ENCODE results near the gene NELFB. TPM values are rescaled to one million over a fixed set of nuclear protein-coding genes. Genes with fewer than 3 reads are reported as not detected.

NELFB gene
- total RNA-seq, 1 donor from 2014 or later: 55.3 TPM

DNA sequence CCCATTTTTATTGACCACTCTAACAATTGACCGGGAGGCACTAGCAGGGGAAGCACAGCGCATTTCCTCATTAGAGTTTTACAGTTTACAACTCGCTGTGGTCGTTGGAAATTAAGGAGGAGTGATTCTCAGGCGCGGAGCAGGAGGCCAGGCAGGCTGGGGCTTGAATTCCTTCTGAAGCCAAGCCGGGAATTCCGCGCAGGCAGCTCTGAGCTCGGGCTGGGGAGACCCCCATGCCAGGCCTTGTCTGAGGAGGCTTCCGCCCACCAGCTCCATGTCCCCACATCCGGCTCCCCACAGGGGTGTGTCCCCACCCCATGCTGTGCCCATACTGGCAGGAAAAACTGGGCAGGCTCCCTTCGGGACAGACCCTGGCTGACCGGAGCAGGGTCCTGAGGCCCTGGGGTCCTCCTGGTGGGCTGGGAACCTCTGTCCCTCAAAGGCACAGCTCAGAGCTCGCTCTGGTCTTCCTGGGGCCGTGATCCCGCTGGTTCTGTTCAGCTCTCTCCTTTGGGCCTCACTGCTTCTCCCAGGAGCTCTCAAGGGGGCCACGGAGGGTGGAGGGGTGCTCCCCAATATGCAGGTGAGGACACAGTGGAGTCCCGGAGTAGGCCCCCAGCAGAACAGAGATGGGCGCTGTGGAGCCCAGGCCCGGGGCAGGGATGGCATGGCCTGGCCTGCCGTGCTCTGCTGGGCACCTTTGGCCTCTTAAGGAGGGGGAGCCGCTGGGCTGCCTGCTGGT is 48.2 kb downstream of the NELFB start:
- peak; percentile 63 for DNase-seq

DNA sequence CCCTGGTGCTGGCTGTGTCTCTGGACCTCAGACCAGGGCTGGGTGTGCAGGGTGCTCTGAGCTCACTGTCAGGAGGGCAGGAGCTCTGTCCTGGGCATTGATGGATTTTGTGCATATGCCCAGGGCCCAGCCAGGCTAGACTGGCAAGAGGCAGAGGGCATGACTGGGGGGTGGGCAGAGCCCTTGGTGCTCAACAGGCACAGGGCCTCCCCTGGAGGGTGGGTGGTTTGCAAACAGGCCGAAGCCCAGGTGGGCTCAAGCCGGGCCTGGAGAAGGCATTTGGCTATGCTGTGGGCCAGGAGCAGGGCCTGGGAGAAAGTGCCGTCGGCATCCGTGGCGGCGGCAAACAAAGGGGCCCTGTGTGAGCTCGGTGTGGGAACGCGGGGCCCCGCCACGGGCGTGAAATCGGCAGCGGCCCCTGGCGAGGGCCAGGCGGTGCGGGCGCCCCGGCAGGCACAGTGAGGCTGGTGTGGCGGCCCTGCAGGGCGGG is 48.8 kb downstream of the NELFB start:
- no peak for DNase-seq

DNA sequence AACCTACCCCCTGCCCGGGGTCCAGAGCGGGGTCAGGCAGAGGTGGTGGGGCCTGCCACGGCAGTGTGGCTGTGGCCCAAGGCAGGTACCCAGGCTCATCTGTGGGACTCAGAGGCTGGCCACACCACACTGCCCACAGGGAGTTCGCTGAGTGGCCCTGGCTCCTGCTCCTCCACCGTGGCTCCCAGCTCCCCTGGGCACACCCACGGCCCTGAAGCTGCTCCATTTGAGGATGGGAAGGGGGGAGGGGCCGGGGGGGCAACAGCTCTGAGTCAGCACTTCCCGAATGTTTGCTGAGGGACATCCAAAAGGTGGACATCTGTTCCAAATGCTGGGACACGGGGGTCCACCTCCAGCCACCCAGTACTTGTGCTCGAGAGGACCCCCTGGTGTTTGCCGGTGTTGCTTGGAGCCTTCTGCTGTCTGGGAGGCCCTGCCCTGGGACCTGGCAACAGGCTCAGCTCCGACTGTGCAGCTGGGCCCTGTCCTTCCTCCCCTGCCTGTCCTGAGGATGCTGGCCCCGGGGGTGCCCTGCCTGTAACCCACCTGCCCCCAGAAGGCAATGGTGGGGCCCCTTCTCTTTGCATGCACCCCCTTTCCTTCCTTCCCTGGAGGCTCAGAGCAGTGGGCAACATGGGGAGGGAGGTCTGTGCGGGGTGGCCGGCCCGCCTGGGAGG is 49.4 kb downstream of the NELFB start:
- DNase-seq: peak; percentile 65

DNA sequence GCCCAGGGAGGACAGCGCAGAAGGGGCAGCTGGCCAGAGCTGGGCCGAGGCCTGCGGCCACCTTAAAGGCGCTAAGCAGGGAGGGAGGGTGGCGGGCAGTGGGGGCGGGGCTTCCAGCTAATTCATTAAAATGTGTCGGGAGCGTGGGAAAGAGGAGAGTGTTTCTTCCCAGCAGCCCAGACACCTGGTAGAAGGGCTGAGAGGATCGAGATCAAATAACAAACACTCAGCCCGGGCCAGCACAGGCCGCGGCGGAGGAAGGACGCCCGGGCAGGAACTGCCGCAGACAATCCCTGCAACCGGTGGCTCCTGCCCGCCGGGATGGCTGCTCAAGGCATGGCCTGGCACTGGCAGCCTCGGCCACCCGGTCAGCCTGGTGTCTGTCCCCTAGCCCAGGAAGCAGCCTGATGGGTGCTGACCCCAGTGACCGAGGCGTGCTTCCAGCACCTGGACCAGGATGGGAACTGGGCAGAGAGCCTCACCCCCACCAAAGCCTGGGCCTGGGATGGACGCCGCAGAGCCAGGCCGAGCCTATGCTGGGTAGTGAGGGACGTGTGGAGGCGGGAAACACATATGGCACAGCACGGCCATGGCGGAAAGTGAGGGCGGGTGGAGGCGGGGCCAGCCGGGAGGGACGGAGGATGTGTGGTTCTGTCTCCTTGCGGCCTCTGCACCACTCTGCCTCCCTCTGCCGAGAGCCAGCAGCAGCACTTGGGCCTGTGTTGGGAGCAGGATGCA is 50.1 kb downstream of the NELFB start:
- peak; percentile 93 for DNase-seq

DNA sequence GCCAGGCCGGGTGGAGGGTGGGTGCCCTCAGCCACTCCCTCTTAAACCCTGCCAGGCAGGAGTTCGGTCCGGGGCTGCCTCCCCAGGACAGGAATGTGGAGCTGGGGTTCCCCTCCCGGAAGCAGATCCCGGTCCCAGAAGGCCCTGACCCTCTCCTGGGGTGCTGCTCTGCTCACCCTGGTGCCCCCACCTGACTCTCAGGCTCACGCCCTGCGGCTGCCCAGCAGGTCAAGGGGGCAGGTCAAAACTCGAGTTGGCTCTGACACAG is 50.6 kb downstream of the NELFB start:
- no peak for DNase-seq

DNA sequence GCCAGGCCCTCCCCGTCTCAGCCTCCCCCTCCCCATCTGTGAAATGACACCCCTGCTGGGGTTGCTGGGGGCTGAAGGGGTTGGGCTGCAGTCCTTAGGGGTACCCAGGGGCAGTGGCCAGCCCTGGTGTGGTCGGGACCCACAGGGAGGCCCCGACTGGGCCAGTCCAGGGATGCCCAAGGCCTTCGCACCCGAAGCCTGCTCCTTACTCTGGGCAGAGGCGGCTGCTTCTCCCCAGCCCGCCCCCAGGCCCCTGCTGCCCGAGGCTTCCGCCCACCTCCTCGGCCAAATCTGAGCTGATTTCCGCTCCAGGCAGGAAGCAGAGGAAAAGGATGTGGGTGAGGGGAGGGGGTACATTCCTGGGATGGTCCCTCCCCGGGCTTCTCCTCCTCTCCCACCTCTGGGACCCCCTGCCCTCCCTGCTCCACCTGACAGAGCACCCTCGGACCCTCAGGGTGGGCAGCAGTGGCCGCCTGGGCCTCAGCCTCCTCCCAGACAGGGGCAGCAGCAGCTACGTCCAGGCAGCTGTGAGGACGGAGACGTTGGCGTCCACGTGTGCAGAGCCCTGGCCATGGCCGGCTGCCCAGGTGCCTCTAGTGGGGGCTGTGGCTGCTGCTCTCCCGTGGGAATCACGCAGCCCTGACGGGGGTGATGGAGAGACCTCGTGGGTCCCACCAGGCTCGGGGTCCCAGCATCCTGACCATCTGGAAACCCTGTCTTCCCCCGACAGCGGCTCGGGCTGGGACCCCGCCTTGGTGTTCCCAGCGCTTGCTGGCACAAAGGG is 51.1 kb downstream of the NELFB start:
- peak; percentile 86 for DNase-seq

DNA sequence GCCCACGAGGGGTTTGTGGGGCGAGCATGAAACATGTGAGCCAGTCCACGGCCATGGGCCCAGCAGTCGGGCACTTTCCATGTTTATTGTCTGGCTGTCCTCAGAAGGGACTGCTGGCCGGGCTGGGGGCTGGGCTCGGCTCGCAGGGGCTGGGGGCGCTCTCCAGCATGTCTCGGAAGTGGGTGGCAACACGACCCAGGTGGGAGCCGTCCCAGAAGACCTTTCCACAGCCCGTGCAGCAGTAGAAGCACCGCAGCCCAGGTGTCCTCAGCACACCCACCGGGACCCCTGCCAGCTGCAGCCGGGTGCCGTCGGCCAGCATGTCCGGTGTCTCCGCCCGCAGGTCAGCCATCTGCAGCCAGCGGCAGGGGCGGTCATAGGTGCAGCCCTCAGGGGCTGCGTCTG is 51.7 kb downstream of the NELFB start:
- DNase-seq: peak; percentile 76

DNA sequence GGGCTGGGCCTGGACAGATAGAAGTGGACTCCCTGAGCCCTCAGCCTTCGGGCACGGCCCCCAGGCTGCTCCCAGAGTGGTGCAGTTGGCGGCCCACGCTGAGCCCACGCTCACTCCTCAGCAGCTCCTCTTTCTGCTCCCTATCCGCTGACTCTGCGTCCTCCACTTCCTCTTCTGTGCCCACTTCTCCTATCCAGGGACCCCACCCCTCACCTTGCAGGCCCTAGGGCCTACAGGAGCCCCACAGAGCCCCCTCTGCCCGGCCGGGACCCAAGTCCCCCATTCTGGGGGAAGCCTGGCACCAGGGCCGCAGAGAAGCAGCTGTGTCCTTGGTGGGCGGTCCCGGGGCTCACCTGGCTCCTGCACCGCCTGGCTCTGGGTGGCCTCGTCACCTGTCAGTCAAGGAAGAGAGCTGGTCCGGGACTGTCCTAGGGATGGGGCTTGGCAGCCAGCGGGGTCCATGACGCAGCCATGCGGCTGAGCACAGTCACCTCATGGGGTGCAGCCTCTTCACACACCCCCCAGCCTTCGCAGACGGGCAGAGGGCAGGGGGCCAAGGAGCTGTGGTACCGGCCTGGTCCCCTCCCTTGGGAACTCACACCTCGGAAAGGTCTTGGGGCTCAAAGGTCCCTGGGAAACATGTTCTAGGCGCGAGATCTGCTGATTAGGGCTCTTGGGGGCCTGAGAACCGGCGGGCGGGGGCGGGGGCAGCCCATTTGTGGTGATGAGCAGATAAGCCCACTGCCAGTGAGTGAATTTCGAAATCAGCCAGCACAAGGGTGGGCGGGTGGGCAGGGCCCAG is 52.3 kb downstream of the NELFB start:
- no peak for DNase-seq

DNA sequence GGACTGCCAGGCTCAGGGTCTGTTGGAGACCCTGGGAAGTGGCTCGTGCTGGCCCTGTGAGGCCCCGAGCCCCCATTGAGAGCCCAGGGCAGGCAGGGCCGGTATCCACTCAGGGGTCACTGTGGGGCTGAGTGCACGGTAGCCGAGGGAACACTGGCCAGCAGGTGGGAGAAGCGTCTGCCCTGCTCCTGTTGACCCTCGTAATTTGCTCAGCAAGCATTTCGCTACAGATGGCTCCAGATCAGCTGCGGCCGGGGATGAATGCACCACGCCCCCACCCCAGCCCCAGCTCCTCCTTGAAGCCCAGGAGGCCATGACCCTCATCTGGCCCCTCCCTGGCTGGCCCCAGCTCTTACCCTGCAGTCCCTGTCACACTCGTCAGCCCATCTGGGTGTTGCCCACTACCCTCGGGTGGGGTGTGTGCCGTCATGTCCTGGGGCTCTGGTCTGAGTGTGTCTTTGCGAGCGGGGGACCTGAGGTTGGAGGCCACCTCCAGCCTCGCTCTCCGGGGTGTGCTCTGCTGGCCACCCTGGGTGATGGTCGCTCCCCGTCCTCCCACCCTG is 53.0 kb downstream of the NELFB start:
- no peak for DNase-seq

DNA sequence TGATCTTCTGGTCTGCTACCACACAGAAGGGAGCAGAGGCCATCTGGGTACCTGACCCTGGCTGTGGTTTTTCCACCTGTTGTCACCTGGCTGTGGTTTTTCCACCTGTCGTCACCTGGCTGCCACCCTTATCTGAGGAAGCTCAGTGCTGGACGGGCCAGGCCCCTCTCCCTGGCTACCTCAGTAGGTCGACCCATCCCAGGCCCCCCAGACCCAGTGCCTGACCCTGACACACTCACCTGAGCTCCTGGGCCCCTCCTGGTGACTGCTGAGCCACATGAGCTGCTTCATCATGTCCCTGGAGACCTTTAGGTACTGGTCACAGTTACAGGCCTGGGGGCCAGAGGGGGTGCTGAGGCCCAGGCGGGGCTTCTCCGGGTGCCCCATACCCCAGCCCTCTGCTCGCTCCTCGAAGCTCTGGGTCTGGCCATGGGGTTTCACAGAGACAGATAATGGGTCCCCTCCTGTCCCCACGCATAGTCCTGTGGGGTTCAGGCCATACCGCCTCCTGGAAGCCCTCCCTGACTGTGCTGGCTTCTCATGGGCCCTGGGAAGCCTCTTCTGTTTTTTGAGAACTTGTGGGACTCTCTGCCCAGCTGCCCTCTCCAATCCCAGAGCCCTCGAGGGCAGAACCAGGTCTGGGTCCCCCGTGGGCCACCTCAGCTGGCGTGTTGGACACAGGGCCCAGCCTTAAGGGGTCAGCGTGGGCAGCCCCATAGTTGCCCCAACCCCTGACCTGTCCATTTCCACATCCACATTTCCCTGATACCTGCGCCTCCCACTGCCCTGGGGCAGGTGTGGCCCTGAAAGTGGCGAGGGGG is 54.5 kb downstream of the NELFB start:
- no peak for DNase-seq

DNA sequence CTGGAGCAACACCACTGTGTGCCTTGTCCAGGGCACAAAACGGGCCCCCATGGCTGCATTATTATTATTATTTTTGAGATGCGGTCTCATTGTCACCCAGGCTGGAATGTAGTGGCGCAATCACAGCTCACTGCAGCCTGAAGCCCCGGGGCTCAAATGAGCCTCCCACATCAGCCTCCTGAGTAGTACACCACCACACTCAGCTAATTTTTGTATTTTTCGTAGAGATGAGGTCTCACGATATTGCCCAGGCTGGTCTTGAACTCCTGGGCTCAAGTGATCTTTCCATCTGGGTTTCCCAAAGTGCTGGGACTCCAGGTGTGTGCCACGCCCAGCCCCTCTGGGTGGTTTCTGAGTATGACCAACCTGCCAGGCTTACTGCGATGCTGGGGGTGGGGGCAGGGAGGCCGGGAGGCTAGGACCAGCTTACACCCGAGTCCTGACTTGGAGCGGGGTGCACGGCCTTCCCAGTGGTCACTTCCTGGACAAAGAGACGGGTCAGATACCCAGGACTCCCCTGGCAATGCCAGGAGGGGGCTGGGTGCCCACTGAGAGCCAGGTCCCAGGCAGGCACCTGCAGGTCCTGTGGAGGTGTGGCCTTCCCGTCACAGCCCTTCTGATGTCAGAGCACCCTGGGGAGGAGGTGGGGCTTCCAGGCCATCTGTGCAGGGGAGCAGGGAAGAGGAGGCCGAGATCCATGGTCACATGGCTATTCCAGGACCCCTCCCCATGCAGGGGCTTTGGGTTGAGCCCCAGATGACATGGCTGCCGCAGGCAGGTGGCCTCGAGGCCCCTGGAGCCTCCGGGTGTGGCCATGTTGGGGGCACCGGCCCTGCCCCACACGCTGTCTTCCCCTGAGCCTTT is 55.3 kb downstream of the NELFB start:
- no peak for DNase-seq

DNA sequence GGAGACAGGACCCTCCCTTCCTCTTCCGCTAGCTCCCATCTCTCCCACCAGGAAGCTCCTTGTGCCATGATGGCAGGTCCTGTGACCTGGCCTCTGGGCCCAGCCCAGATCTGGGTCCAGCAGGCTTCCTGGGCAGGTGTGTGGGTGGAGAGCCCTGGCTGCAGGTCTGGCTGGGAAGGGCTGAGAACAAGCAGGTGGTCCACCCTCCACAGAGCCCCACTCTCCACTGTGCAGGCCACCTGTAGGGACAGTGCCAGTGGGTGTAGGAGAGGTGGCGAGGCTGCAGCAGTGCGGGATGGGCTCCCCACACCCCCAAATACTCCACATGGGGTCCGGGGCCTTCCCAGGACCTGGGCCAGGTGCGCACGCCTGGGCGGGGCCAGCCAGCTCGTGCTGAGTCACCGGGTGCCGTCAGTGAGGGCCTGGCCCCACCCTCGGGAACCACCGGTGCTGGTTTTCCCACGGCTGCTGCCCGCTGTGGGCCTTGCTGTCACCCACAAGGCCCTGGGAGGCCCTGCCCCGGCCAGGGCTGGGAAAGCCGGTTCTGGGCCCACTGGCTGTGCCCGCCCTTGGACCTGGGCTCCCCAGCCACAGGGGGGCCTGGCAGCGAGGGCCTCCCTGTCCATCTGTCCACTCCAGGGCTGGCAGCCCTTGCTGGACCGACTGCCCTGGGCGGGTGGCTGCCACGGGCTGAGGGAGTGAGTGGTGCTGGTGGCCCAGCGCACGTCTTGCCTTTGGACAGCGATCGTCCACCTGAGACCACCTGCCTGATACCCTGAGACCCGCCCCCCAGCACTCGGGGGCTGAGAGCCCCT is 56.3 kb downstream of the NELFB start:
- DNase-seq: peak; percentile 55

DNA sequence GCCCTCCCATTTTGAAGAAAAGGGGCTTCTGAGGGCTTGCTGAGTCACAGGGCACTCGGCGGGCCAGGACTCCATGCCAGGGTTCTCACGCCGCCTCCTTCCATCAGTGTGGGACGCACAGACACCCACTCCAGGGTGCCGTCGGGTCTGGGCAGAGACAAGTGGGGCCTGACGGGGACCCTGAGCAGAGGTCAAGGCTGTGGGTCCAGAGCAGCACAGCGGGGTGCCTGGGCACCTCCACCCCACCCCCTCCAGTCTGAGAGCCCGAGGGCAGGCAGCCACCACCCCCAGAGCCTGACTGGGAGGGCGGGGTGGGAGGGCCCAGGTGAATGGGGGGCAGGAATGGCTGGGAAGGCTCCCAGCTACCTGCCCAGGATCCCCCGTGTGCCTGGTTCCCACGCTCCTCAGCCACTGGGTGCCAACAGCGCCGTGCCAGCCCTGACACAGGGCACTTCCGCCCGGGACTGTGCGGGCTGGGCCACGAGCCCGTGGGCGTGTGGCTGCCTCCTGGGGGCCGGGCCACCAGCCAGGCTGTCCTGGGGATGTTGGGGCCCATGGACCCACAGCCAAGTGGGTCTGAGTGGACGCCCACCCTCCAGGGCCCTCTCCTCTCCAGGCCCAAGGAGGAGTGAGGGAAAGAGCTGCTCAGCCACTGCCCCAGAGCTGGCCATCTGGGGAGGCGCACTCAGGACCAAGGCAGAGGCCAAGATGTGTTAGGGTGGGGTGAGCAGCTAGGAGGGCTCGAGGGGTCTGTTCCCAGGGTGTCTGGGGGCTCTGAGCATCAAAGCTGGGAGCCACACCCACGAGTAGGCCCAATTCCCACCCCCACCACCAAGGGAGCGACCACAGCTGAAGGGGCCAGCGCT is 57.1 kb downstream of the NELFB start:
- no peak for DNase-seq

DNA sequence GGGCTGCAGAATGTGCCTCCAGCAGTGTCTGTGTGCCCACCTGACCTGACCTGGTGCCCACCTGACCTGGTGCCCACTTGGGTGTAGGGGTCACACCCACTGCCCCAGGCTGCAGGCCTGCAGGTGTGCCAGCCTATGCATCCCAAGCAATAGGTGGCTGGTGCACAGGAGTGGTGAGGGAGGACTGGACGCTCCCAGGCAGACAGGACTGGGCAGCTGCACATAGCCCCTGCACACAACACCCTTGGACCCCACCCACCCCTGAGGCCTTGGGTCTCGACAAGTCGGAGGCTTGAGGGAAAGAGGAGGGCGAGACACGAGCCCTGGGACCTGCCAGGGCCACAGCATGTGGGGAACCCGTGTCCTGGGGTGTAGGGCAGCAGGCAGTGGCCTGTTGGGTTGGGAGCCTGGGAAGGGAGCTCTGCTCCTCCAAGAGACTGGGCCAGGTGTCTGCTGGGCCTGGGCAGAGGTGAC is 57.8 kb downstream of the NELFB start:
- no peak for DNase-seq

DNA sequence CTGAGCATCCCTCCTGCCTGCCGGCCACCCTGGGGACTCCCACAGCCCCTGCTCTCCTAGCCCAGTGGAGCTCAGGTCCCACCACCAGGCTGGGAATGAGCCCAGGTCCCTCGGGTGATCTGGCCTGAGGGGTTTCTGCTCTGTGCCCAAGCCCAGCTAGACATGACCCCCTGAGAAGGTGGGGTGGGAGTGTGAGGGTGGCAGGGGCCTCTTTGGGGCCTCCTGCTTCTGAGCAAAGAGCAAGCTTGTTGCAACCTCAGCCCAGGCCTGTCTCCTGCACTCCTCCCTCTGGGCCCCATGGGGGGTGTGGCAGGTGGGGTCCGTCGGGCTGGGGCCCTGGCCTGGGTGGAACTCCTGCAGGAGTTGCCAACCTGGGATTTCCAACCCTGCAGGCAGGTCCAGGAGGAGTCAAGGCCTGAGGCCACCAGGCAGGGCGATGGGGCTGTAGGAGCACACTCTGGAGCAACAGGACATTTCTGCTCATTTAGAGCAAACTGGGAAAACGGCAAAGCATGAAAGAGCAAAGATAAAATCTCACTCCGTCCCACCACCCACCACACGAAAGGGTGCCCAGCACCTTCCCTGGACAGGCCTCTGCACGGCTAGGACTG is 58.3 kb downstream of the NELFB start:
- no peak for DNase-seq

DNA sequence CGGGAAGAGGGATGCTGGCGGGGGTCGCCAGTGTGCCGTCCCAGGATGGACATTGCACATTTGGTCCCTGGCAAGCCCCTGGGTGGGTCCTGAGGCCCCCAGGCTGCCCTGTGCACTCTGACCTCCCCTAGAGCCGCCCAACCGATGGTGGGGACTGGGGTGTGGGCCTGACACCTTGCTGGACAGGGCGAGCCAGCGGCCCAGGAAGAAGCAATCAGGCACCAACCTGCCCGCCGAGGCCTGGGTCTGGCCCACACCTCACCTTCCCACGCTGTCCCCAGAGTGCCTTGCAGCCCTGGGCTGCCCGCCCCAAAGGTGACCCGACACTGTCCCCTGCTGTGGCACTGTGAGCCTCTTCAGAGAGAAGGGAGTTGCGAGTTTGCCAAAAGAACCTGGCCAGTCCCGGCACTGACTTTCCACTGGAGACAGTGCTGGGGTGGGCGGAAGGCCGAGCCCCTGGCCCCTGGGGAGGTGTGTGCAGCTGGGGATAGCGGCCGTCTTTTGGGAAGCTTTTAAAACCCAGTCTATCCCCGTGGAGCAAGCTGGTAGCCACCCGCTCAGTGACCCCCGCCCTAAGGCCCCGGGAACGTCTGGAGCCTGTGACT is 58.9 kb downstream of the NELFB start:
- DNase-seq: no peak

Measured in dermis blood vessel endothelial cell (primary cell).